Measurements from ENCODE around the gene RHOT2.

The RHOT2 gene

GRCh38 chr16:706189-707061 lies 38.5 kb downstream of the RHOT2 start:
- peaks cover 8% of the 10 kb centered on the region; the same call in 1 of the 2 replicates for H3K27me3 ChIP-seq (ENCODE audit: insufficient read depth, low read length)
- no peak overlapping the region for H3K4me2 ChIP-seq (ENCODE audit: low read length)

DNA sequence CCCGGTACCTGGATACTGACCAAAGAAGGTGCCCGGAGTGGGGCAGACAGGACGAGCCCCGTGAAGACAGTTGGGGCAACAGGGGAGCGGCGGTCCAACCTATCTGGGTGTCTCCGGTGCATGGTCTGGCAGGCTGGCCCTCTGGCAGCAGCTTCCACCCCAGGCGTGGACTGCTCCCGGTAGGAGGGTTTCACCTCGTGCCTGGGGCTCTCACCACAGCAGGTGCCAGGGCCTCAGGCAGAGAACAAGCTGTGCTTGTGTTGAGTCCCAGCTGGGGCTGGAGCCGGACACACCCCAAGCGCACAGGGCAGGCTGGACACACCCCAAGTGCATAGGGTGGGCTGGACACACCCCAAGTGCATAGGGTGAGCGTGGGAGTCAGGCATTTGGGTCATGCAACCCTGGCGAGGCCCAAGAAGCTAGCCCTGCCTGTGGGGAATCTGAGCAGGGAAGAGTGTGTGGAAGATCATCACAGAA lies 39.2 kb downstream of the RHOT2 start:
- H3F3A ChIP-seq (ENCODE audit: insufficient read depth, low read length) = no peaks in the 10 kb centered on the region
- H3K79me2 ChIP-seq (ENCODE audit: insufficient read depth, low read length) = no peaks in the 10 kb centered on the region
- no peaks in the 10 kb centered on the region for H3K4me1 ChIP-seq (ENCODE audit: insufficient read depth, low read length, severe bottlenecking)
- H3K4me3 ChIP-seq (ENCODE audit: low read depth, low read length, poor library complexity, severe bottlenecking) = no peak overlapping the region
- no peaks in the 10 kb centered on the region for H3K36me3 ChIP-seq (ENCODE audit: insufficient read depth, low read length)
- TF ChIP-seq, protein P1, sequence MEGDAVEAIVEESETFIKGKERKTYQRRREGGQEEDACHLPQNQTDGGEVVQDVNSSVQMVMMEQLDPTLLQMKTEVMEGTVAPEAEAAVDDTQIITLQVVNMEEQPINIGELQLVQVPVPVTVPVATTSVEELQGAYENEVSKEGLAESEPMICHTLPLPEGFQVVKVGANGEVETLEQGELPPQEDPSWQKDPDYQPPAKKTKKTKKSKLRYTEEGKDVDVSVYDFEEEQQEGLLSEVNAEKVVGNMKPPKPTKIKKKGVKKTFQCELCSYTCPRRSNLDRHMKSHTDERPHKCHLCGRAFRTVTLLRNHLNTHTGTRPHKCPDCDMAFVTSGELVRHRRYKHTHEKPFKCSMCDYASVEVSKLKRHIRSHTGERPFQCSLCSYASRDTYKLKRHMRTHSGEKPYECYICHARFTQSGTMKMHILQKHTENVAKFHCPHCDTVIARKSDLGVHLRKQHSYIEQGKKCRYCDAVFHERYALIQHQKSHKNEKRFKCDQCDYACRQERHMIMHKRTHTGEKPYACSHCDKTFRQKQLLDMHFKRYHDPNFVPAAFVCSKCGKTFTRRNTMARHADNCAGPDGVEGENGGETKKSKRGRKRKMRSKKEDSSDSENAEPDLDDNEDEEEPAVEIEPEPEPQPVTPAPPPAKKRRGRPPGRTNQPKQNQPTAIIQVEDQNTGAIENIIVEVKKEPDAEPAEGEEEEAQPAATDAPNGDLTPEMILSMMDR (IDR thresholded peaks at IDR 0.05; ENCODE audit: low read length) = no peak
- no peak for TF ChIP-seq EZH2 (IDR thresholded peaks at IDR 0.05; ENCODE audit: borderline replicate concordance, low read length)
- no peak overlapping the region for H2AFZ ChIP-seq (ENCODE audit: low read length)
- H3K9me3 ChIP-seq (ENCODE audit: low read length) = no peaks in the 10 kb centered on the region
- H3K9me2 ChIP-seq (ENCODE audit: low read depth, low read length) = no peaks in the 10 kb centered on the region
- no peak overlapping the region for H3K9ac ChIP-seq (ENCODE audit: low read length)
- H3K27me3 ChIP-seq (ENCODE audit: insufficient read depth, low read length) = peaks cover 8% of the 10 kb centered on the region; the same call in 1 of the 2 replicates
- no peak overlapping the region for H3K27ac ChIP-seq (ENCODE audit: low read depth, low read length, poor library complexity, severe bottlenecking)
- H4K20me1 ChIP-seq (ENCODE audit: insufficient read depth, low read length) = no peaks in the 10 kb centered on the region
- no peak overlapping the region for H3K4me2 ChIP-seq (ENCODE audit: low read length)

More at GRCh38 chr16:706189-707061, 38.5 kb downstream of the RHOT2 start:
- H3K4me3 ChIP-seq (ENCODE audit: low read depth, low read length, poor library complexity, severe bottlenecking) = no peak overlapping the region
- H3K9me3 ChIP-seq (ENCODE audit: low read length) = no peaks in the 10 kb centered on the region
- no peak overlapping the region for H2AFZ ChIP-seq (ENCODE audit: low read length)
- H3K27ac ChIP-seq (ENCODE audit: low read depth, low read length, poor library complexity, severe bottlenecking) = no peak overlapping the region
- H3F3A ChIP-seq (ENCODE audit: insufficient read depth, low read length) = no peaks in the 10 kb centered on the region
- H3K36me3 ChIP-seq (ENCODE audit: insufficient read depth, low read length) = no peaks in the 10 kb centered on the region
- no peak overlapping the region for H3K9ac ChIP-seq (ENCODE audit: low read length)
- no peaks in the 10 kb centered on the region for H3K4me1 ChIP-seq (ENCODE audit: insufficient read depth, low read length, severe bottlenecking)
- H3K79me2 ChIP-seq (ENCODE audit: insufficient read depth, low read length) = no peaks in the 10 kb centered on the region
- no peaks in the 10 kb centered on the region for H3K9me2 ChIP-seq (ENCODE audit: low read depth, low read length)
- no peaks in the 10 kb centered on the region for H4K20me1 ChIP-seq (ENCODE audit: insufficient read depth, low read length)
- TF ChIP-seq, protein P1 (IDR thresholded peaks at IDR 0.05; ENCODE audit: low read length) = no peak
- no peak for TF ChIP-seq EZH2 (IDR thresholded peaks at IDR 0.05; ENCODE audit: borderline replicate concordance, low read length)

DNA sequence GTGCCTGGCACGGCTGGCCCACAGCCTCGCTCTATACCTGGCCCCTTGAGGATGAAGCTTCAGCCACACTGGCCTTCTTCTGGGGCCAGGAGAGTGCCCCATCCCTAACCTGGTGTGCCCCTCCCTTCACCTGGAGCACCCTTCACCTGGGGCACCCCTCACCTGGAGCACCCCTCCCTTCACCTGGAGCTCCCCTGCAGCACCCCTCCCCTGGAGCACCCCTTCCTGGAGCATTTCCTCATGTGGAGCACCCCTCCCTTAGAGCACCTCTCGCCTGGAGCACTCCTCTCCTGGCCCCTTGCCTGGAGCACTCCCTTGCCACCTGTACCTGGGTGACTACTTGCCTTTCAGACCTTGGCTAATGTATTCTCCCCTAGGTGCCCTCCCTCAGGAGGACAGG lies 40.1 kb downstream of the RHOT2 start:
- peaks cover 8% of the 10 kb centered on the region; the same call in 1 of the 2 replicates for H3K27me3 ChIP-seq (ENCODE audit: insufficient read depth, low read length)

More for the DNA sequence above, 40.1 kb downstream of the RHOT2 start:
- Histone ChIP-seq H3K4me2 (ENCODE audit: low read length) (no peak overlapping the region), H4K20me1 (ENCODE audit: insufficient read depth, low read length) (no peaks in the 10 kb centered on the region), H3K9me2 (ENCODE audit: low read depth, low read length) (no peaks in the 10 kb centered on the region), H3K4me1 (ENCODE audit: insufficient read depth, low read length, severe bottlenecking) (no peaks in the 10 kb centered on the region), H3K9me3 (ENCODE audit: low read length) (no peaks in the 10 kb centered on the region), H3K79me2 (ENCODE audit: insufficient read depth, low read length) (no peaks in the 10 kb centered on the region), H3K4me3 (ENCODE audit: low read depth, low read length, poor library complexity, severe bottlenecking) (no peak overlapping the region), H3K36me3 (ENCODE audit: insufficient read depth, low read length) (no peaks in the 10 kb centered on the region), H3K27ac (ENCODE audit: low read depth, low read length, poor library complexity, severe bottlenecking) (no peak overlapping the region), H3K9ac (ENCODE audit: low read length) (no peak overlapping the region), H3F3A (ENCODE audit: insufficient read depth, low read length) (no peaks in the 10 kb centered on the region), H2AFZ (ENCODE audit: low read length) (no peak overlapping the region)
- TF ChIP-seq, protein P1 (IDR thresholded peaks at IDR 0.05; ENCODE audit: low read length) = no peak
- TF ChIP-seq EZH2 (IDR thresholded peaks at IDR 0.05; ENCODE audit: borderline replicate concordance, low read length) = no peak
